Measurements from ENCODE around the gene PHKB.

The PHKB gene

GRCh38 chr16:47574091-47575054 is 113.2 kb downstream of the PHKB start:
- DNase-seq: no peak

GRCh38 chr16:47577029-47577428 is 115.9 kb downstream of the PHKB start:
- no peak for DNase-seq

GRCh38 chr16:47578033-47578432 is 116.9 kb downstream of the PHKB start:
- no peak for DNase-seq

GRCh38 chr16:47578573-47578972 is 117.4 kb downstream of the PHKB start:
- no peak for DNase-seq

- no peak for DNase-seq
These were observed 120.0 kb downstream of the PHKB start for GRCh38 chr16:47581114-47581513.

GRCh38 chr16:47584464-47585225 is 123.5 kb downstream of the PHKB start:
- DNase-seq: no peak

- DNase-seq: no peak
These were observed 125.0 kb downstream of the PHKB start for GRCh38 chr16:47586121-47586520.

GRCh38 chr16:47590472-47590871 is 129.3 kb downstream of the PHKB start:
- no peak for DNase-seq

- no peak for DNase-seq
These were observed 131.1 kb downstream of the PHKB start for GRCh38 chr16:47592232-47592631.

GRCh38 chr16:47599512-47599911 is 138.4 kb downstream of the PHKB start:
- DNase-seq: no peak

- no peak for DNase-seq
These were observed 139.2 kb downstream of the PHKB start for GRCh38 chr16:47600376-47600775.

- no peak for DNase-seq
These were observed 143.2 kb downstream of the PHKB start for GRCh38 chr16:47604306-47604705.

- no peak for DNase-seq
These were observed 149.9 kb downstream of the PHKB start for GRCh38 chr16:47611042-47611441.

- DNase-seq: no peak
These were observed 150.8 kb downstream of the PHKB start for GRCh38 chr16:47611848-47612493.

GRCh38 chr16:47612711-47613110 is 151.6 kb downstream of the PHKB start:
- no peak for DNase-seq

- no peak for DNase-seq
These were observed 152.1 kb downstream of the PHKB start for GRCh38 chr16:47613251-47613650.

- no peak for DNase-seq
These were observed 156.6 kb downstream of the PHKB start for GRCh38 chr16:47617732-47618131.

- DNase-seq: no peak
These were observed 161.5 kb downstream of the PHKB start for GRCh38 chr16:47622451-47623176.

GRCh38 chr16:47624563-47624962 is 163.4 kb downstream of the PHKB start:
- no peak for DNase-seq

- no peak for DNase-seq
These were observed 164.0 kb downstream of the PHKB start for GRCh38 chr16:47625115-47625567.

- DNase-seq: no peak
These were observed 165.1 kb downstream of the PHKB start for GRCh38 chr16:47626246-47626645.

GRCh38 chr16:47627085-47627639 is 166.0 kb downstream of the PHKB start:
- DNase-seq: no peak

Data from SHP77 treated with DMSO at 0.1 percent for 48 hours (cell line).